ENCODE results near the gene AIFM3. TPM values are rescaled to one million over a fixed set of nuclear protein-coding genes. Genes with fewer than 3 reads are reported as not detected.

The AIFM3 gene
- total RNA-seq, 1 experiment from 2014 or later, result 2.6 TPM

DNA sequence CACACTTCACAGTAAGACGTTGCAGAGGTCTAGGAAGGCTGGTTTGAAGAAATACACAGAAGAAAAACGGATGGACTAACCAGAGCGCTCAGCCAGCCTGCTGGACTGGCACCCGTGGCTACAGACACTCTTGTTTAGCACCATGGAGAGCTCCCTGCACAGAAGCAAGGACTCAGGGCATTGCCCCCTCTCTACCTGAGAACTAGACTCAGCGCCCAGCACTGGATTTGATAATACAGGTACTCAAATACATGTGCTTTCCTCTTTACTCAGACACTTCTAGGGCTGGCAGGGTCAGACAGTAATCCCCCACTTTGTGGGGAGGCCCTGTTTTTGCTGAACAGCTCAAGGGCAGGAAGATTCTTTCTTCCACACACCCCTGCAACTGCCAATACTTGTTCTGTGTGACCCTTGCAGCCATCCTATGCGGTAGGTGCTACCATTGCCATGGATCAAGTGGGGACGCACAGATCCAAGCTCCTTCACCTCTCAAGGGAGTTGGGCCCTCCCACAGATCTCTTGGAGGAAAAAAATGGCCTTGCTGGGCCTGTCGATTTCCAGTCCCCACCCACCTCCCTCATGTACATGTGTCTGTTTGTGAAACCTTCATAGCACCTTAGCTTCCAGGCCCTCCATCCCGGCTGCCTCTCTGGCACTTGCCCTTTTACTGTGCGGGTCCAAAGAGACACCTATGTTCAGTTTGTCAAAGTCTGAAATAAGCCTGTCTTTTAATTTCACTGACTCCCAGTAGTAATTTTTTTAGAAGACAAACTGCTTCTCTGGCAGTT lies 42.8 kb downstream of the AIFM3 start:
- H3K36me3 Mint-ChIP-seq, result no peaks in the 10 kb centered on the region
- peaks cover 32% of the 10 kb centered on the region for H3K4me1 Mint-ChIP-seq
- no peaks in the 10 kb centered on the region for H3K9me3 Mint-ChIP-seq
- peak; percentile 56 for DNase-seq (ENCODE audit: low spot score)
- CTCF ChIA-PET, result interaction anchor here (0.6 to 2.2 kb wide), 7 partner anchors 11 to 124 kb away, joined by 3 to 12 read pairs (median 6); partner anchors contain the start of genes AIFM3 and LZTR1
- H3K27me3 Mint-ChIP-seq (ENCODE audit: low read depth), result peaks cover 8% of the 10 kb centered on the region
- POLR2A ChIA-PET, result no interaction called here
- peak; percentile 29 for ATAC-seq
- peak overlapping the region; percentile 47 for H3K4me3 Mint-ChIP-seq
- TF ChIP-seq USF1 (CRISPR knock-in tag; IDR thresholded peaks at IDR 0.05) (no peak; the same call in 1 of the 2 replicates), GABPB1 (CRISPR knock-in tag; IDR thresholded peaks at IDR 0.05) (peak; percentile 51; the same call in 1 of the 2 replicates)
- H3K27ac Mint-ChIP-seq, result no peak overlapping the region; the same call in 1 of the 2 replicates

DNA sequence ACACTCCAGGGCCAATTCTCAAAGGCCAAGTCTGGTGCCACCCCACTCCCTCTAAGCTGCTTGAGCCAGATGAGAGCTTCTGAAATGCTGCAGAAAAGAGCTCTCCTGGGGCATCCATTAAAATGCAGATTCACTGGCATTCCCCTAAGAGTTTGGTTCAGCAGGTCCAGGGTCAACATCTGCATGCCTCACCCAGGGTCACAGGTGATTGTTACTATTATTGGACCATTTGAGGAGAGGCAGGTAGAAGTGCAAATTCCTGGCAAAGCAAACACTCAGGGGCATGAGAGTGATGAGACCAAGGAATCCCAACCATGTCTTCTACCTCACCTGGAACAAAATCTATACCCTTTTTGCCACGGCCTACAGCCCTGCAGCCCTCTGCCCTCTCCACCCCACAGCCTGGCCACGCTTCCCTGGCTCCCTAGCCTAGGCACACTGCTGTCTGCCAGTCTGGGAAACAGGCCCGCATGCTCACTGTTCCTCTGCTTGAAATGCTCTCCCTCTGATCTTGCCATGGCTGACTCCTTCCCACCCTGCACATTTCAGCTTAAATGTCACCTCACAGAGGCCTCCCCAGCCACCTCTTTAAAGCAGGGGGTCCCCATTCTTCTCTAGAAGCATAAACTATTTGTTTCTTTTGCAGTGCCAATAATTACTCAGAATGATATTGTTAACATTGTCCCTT lies 43.5 kb downstream of the AIFM3 start:
- Mint-ChIP-seq H3K36me3 (no peaks in the 10 kb centered on the region), H3K4me3 (peak overlapping the region; percentile 47), H3K27ac (no peak overlapping the region; the same call in 1 of the 2 replicates), H3K4me1 (peaks cover 36% of the 10 kb centered on the region), H3K9me3 (no peaks in the 10 kb centered on the region), H3K27me3 (ENCODE audit: low read depth) (peaks cover 11% of the 10 kb centered on the region)
- ATAC-seq (peak; percentile 43), DNase-seq (ENCODE audit: low spot score) (no peak)
- POLR2A ChIA-PET, result no interaction called here
- CTCF ChIA-PET, result interaction anchor here (0.6 to 2.2 kb wide), 6 partner anchors 11 to 125 kb away, joined by 3 to 12 read pairs (median 5); partner anchors contain the start of gene AIFM3
- TF ChIP-seq, protein P1, sequence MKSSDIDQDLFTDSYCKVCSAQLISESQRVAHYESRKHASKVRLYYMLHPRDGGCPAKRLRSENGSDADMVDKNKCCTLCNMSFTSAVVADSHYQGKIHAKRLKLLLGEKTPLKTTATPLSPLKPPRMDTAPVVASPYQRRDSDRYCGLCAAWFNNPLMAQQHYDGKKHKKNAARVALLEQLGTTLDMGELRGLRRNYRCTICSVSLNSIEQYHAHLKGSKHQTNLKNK (CRISPR knock-in tag; IDR thresholded peaks at IDR 0.05), result no peak
- TF ChIP-seq IRF1 (CRISPR knock-in tag; IDR thresholded peaks at IDR 0.05), result no peak
- TF ChIP-seq PRDM15 (CRISPR knock-in tag; IDR thresholded peaks at IDR 0.05), result peak; percentile 41; the same call in 1 of the 2 replicates
- no peak for TF ChIP-seq EMX1 (CRISPR knock-in tag; IDR thresholded peaks at IDR 0.05)
- no peak for TF ChIP-seq ZBTB21 (CRISPR knock-in tag; IDR thresholded peaks at IDR 0.05; ENCODE audit: borderline replicate concordance)
- no peak for TF ChIP-seq ZNF263 (CRISPR knock-in tag; IDR thresholded peaks at IDR 0.05; ENCODE audit: low read depth)
- peak; percentile 59; the same call in 1 of the 2 replicates for TF ChIP-seq TEAD1 (CRISPR knock-in tag; IDR thresholded peaks at IDR 0.05)

DNA sequence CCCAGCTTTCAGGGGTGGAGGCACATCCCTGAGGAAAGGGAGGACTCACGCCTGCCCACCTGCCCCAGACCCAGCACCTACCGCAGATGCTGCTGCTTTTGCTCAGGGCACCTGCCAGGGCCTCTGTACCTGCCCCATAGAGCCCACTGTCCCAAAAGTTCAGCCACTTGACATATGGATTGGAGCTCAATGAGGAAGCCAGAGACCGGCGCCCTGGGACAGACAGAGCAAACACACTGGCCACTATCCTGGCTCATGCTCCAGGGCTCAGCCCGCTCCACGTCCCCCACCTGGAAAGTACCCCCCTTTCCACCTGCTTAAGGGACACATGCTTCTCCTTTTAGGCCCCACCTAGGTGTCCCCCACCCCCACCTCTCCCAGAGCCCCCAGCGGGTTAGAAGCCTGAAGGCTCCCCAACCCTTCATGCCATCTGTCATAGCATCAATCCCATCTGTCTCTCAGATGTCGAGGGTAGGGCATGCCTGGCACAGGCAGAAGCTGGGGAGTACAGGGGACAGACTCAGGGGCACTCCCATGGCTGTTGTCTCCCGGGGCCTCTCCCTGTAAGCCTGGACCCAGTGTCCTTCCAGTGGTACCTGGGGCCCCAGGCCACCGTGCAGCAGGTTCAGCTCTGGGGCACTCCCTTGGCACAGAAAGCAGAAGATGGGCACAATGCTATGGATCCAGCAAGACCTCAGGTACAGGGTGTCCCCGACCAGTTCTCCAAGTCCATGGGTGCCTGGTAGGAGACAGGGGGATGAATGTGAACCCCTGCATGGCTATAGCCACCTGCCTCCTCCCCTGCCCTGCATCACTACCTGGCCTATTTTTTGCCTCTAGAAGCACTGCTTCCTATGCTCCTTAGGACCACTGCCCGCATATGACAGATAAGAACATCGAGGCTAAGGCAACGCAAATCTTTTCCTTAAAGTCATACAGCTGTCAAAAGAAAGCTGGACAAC lies 45.7 kb downstream of the AIFM3 start:
- Mint-ChIP-seq H3K4me1 (peaks cover 36% of the 10 kb centered on the region), H3K9me3 (no peaks in the 10 kb centered on the region), H3K27me3 (ENCODE audit: low read depth) (peaks cover 15% of the 10 kb centered on the region), H3K4me3 (peak overlapping the region; percentile 85), H3K27ac (no peak overlapping the region), H3K36me3 (no peaks in the 10 kb centered on the region)
- DNase-seq (ENCODE audit: low spot score) (no peak), ATAC-seq (no peak)
- ChIA-PET CTCF (interaction anchor here (0.6 to 2.7 kb wide), 3 partner anchors 8 to 121 kb away, joined by 4 to 19 read pairs (median 5); no protein-coding TSS in a partner anchor), POLR2A (no interaction called here)
- no peak for TF ChIP-seq SMAD4 (CRISPR knock-in tag; IDR thresholded peaks at IDR 0.05)
- TF ChIP-seq NR1H2 (CRISPR knock-in tag; IDR thresholded peaks at IDR 0.05), result no peak
- no peak for TF ChIP-seq PRDM15 (CRISPR knock-in tag; IDR thresholded peaks at IDR 0.05)
- TF ChIP-seq ZNF232 (CRISPR knock-in tag; IDR thresholded peaks at IDR 0.05), result no peak
- no peak for TF ChIP-seq ESRRA (CRISPR knock-in tag; IDR thresholded peaks at IDR 0.05; ENCODE audit: borderline replicate concordance)

Data from WTC11 (cell line).